HEK293 (cell line): ENCODE results near the gene GGA1.
A peak's percentile ranks its signal among the peaks of the same experiment; 100 is the strongest.
"Not testable (repeated sequence)": the region's sequence is repeated elsewhere in the genome, so short reads cannot be mapped to it uniquely, and the experiment has no call there.

Experiments
- CTCF ChIA-PET: fragments of 350-600 bp; formaldehyde crosslinking; extraction: SDS; loops from one replicate; lab custom pipeline; 2021; ENCODE audit warnings: antibody characterized with exemption; lab: Yijun Ruan, JAX
- POLR2A ChIA-PET: fragments of 300-600 bp; formaldehyde crosslinking; extraction: SDS; loops from one replicate; lab custom pipeline; 2020; ENCODE audit warnings: antibody characterized with exemption, inconsistent platforms; lab: Yijun Ruan, JAX
- H3K27ac ChIP-seq: fragments of 200-500 bp; sonication (Bioruptor generic); 2 replicates; pipeline ENCODE4 v1.5.1; 2014; ENCODE audit warnings: low read depth, low read length, control low read depth, inconsistent platforms; ENCODE audit errors: extremely low read depth
- H3K36me3 ChIP-seq, 2 experiments: fragments of 200-500 bp in 1 of 2; sonication (Bioruptor generic) in 1 of 2; 1 replicate in 1 of 2; 2 replicates in 1 of 2; pipeline ENCODE4 v1.5.1; 2014 to 2017; ENCODE audit warnings: inconsistent platforms in 2 of 2, low read length in 2 of 2; ENCODE audit not compliant: control insufficient read depth in 2 of 2, insufficient read depth in 1 of 2
- H3K4me1 ChIP-seq: fragments of 200-500 bp; sonication (Bioruptor generic); 2 replicates; pipeline ENCODE4 v1.5.1; 2014; ENCODE audit warnings: mild to moderate bottlenecking, low read length, inconsistent platforms; ENCODE audit not compliant: control insufficient read depth, insufficient read depth
- H3K4me3 ChIP-seq: 2 replicates; pipeline ENCODE4 v1.5.1; 2011; ENCODE audit warnings: low read depth, mild to moderate bottlenecking, control low read depth, low read length, moderate library complexity
- H3K9me3 ChIP-seq: fragments of 200-500 bp; sonication (Bioruptor generic); 2 replicates; pipeline ENCODE4 v1.5.1; 2014; ENCODE audit warnings: low read depth, low read length, inconsistent platforms; ENCODE audit not compliant: control insufficient read depth, insufficient read depth
- GLI4 ChIP-seq: fragments of 450-650 bp; formaldehyde crosslinking; IDR thresholded peaks from 2 replicates; pipeline ENCODE4 v1.5.1; 2016; ENCODE audit warnings: missing biosample characterization, missing genetic modification characterization
- MYNN ChIP-seq: fragments of 450-650 bp; formaldehyde crosslinking; IDR thresholded peaks from 2 replicates; pipeline ENCODE4 v1.5.1; 2016; ENCODE audit warnings: missing biosample characterization, missing genetic modification characterization, borderline replicate concordance
- PRDM10 ChIP-seq: fragments of 450-650 bp; formaldehyde crosslinking; IDR thresholded peaks from 2 replicates; pipeline ENCODE4 v1.5.1; 2016; ENCODE audit warnings: missing biosample characterization, missing genetic modification characterization
- PRDM2 ChIP-seq: fragments of 450-650 bp; formaldehyde crosslinking; IDR thresholded peaks from 2 replicates; pipeline ENCODE4 v1.5.1; 2016; ENCODE audit warnings: missing biosample characterization, missing genetic modification characterization, borderline replicate concordance
- SCRT1 ChIP-seq: fragments of 450-650 bp; formaldehyde crosslinking; IDR thresholded peaks from 2 replicates; pipeline ENCODE4 v1.5.1; 2016; ENCODE audit warnings: missing biosample characterization, missing genetic modification characterization, borderline replicate concordance
- SP7 ChIP-seq: fragments of 450-650 bp; formaldehyde crosslinking; IDR thresholded peaks from 2 replicates; pipeline ENCODE4 v1.5.1; 2016; ENCODE audit warnings: missing biosample characterization, missing genetic modification characterization
- ZBTB8A ChIP-seq: fragments of 450-650 bp; formaldehyde crosslinking; IDR thresholded peaks from 2 replicates; pipeline ENCODE4 v1.5.1; 2016; ENCODE audit warnings: missing biosample characterization, missing genetic modification characterization
- ZNF114 ChIP-seq: fragments of 450-650 bp; formaldehyde crosslinking; IDR thresholded peaks from 2 replicates; pipeline ENCODE4 v1.5.0; 2017; ENCODE audit warnings: missing biosample characterization, missing genetic modification characterization
- ZNF121 ChIP-seq: fragments of 450-650 bp; formaldehyde crosslinking; IDR thresholded peaks from 2 replicates; pipeline ENCODE4 v1.5.1; 2016; ENCODE audit warnings: missing biosample characterization, missing genetic modification characterization
- ZNF398 ChIP-seq: fragments of 450-650 bp; formaldehyde crosslinking; IDR thresholded peaks from 2 replicates; pipeline ENCODE4 v1.5.1; 2017; ENCODE audit warnings: missing biosample characterization, missing genetic modification characterization
- ZNF544 ChIP-seq: fragments of 450-650 bp; formaldehyde crosslinking; IDR thresholded peaks from 2 replicates; pipeline ENCODE4 v1.5.0; 2017; ENCODE audit warnings: missing biosample characterization, missing genetic modification characterization
- ZNF580 ChIP-seq: fragments of 450-650 bp; formaldehyde crosslinking; IDR thresholded peaks from 2 replicates; pipeline ENCODE4 v1.5.1; 2016; ENCODE audit warnings: missing biosample characterization, missing genetic modification characterization
- ZNF623 ChIP-seq: fragments of 450-650 bp; formaldehyde crosslinking; IDR thresholded peaks from 2 replicates; pipeline ENCODE4 v1.5.1; 2016; ENCODE audit warnings: missing biosample characterization, missing genetic modification characterization
- ZNF843 ChIP-seq: fragments of 450-650 bp; formaldehyde crosslinking; IDR thresholded peaks from 2 replicates; pipeline ENCODE4 v1.5.1; 2016; ENCODE audit warnings: missing biosample characterization, missing genetic modification characterization
- ZSCAN30 ChIP-seq: fragments of 450-650 bp; IDR thresholded peaks from 2 replicates; pipeline ENCODE4 v1.5.1; 2018; ENCODE audit warnings: missing biosample characterization, mild to moderate bottlenecking, missing genetic modification characterization, moderate library complexity

Gene GGA1

GRCh38 chr22:37602546-37603277 is 5.9 kb upstream of the GGA1 start:
- ChIA-PET CTCF (interaction anchor here (0.6 to 14.5 kb wide), 6 partner anchors 10 to 531 kb away, joined by 3 to 287 read pairs (median 10); no protein-coding TSS in a partner anchor), POLR2A (interaction anchor here (1.0 kb wide), 1 partner anchor 10 kb away, joined by 4 read pairs; no protein-coding TSS in a partner anchor)

GRCh38 chr22:37604074-37604473 is 4.6 kb upstream of the GGA1 start:
- H3K9me3 ChIP-seq, result no peaks in the 10 kb centered on the region
- H3K36me3 ChIP-seq, result no peaks in the 10 kb centered on the region
- no peak for TF ChIP-seq MYNN (tag by site-specific recombination)
- TF ChIP-seq ZNF623 (tag by site-specific recombination), result peak; percentile 99
- no peak overlapping the region for H3K4me3 ChIP-seq
- POLR2A ChIA-PET, result interaction anchor here (0.6 kb wide), 1 partner anchor 54 kb away, joined by 4 read pairs; no protein-coding TSS in a partner anchor
- CTCF ChIA-PET, result interaction anchor here (0.6 to 3.9 kb wide), 4 partner anchors 12 to 331 kb away, joined by 3 to 38 read pairs (median 4); no protein-coding TSS in a partner anchor
- H3K27ac ChIP-seq, result no peak overlapping the region
- peaks cover 4% of the 10 kb centered on the region; the same call in 1 of the 2 replicates for H3K4me1 ChIP-seq

More at GRCh38 chr22:37602546-37603277, 5.9 kb upstream of the GGA1 start:
- H3K36me3 ChIP-seq, H3K4me3 ChIP-seq, H3K27ac ChIP-seq, H3K4me1 ChIP-seq, H3K9me3 ChIP-seq: not testable (repeated sequence)
- TF ChIP-seq ZNF580 (tag by site-specific recombination) (0 out of 2 replicates have a peak, but pooled peaks have one; percentile 13), PRDM10 (tag by site-specific recombination) (peak; percentile 86), SP7 (tag by site-specific recombination) (peak; percentile 22; the same call in 1 of the 2 replicates), ZNF121 (tag by site-specific recombination) (peak; percentile 94)

GRCh38 chr22:37604875-37605274 is 3.8 kb upstream of the GGA1 start:
- ChIA-PET CTCF (interaction anchor here (0.7 to 5.6 kb wide), 6 partner anchors 13 to 77 kb away, joined by 3 to 60 read pairs (median 3); no protein-coding TSS in a partner anchor), POLR2A (interaction anchor here (0.9 kb wide), 1 partner anchor 26 kb away, joined by 3 read pairs; no protein-coding TSS in a partner anchor)
- H3K27ac ChIP-seq, result no peak overlapping the region
- H3K36me3 ChIP-seq, result no peaks in the 10 kb centered on the region
- H3K4me3 ChIP-seq, result no peak overlapping the region
- H3K4me1 ChIP-seq, result peaks cover 8% of the 10 kb centered on the region
- no peaks in the 10 kb centered on the region for H3K9me3 ChIP-seq
- TF ChIP-seq GLI4 (tag by site-specific recombination), result no peak
- no peak for TF ChIP-seq PRDM2 (tag by site-specific recombination)
- no peak for TF ChIP-seq SCRT1 (tag by site-specific recombination)
- no peak for TF ChIP-seq ZNF843 (tag by site-specific recombination)
- no peak for TF ChIP-seq ZNF398
- TF ChIP-seq ZBTB8A (tag by site-specific recombination), result no peak
- TF ChIP-seq ZSCAN30, result no peak
- TF ChIP-seq ZNF114, result no peak
- no peak for TF ChIP-seq ZNF544 (tag by site-specific recombination)
